NCI-H460 (cell line): ENCODE measurements around the gene AHCTF1. TPM values are rescaled to one million over a fixed set of nuclear protein-coding genes. Genes with fewer than 3 reads are reported as not detected.

Source experiments
- small RNA-seq, 2 experiments: library from RNA; depleted of rRNA; stranded (forward); fragments of <200 nt; gene quantifications; one replicate each; pipeline ENCODE3, GENCODE V24; 2014
- total RNA-seq: library from RNA; depleted of rRNA; stranded (reverse); fragments of >200 nt; shearing (Covaris generic); gene quantifications from 2 replicates; pipeline ENCODE4 v1.2.3, GENCODE V29; 2014; rRNA removed

AHCTF1 gene
- total RNA-seq, 1 experiment from 2014 or later, result 71.5 TPM

Small RNA genes lying within 50 kb of the gene (small RNA-seq; reads per million reads assigned to genes)
- gene AC113174.1 (0 reads per million in 2 experiments), gene RF00402 (0 reads per million in 2 experiments)

Other genes starting within 250 kb of the AHCTF1 start
- 322 and 335 TPM in 2 replicates for gene SCCPDH, start 207.5 kb downstream of the AHCTF1 start, total RNA-seq
- 12.0 and 13.1 TPM in 2 replicates for gene ZNF695, start 76.1 kb upstream of the AHCTF1 start, total RNA-seq
- gene ZNF670, start 146.9 kb upstream of the AHCTF1 start, total RNA-seq, result 8.0 and 8.1 TPM in 2 replicates
- 14.1 and 15.3 TPM in 2 replicates for gene ZNF669, start 172.4 kb upstream of the AHCTF1 start, total RNA-seq
- gene ZNF124, start 240.1 kb upstream of the AHCTF1 start, total RNA-seq, result 54.2 and 57.3 TPM in 2 replicates